OCI-LY7 (cell line): ENCODE measurements around the gene SORBS2. TPM values are rescaled to one million over a fixed set of nuclear protein-coding genes. Genes with fewer than 3 reads are reported as not detected.

ENCODE experiments used
- BruUV-seq: library from RNA; stranded (reverse); fragments of 400-500 nt; replicated peaks from 2 replicates; lab custom pipeline; 2021; lab: Mats Ljungman, UMichigan
- CTCF ChIA-PET: fragments of 300-600 bp; sonication (Branson Sonifier 250); formaldehyde crosslinking; loops from one replicate; lab custom pipeline; 2022; ENCODE audit warnings: antibody characterized with exemption; ENCODE audit not compliant: unreplicated experiment; lab: Charles Lee
- POLR2A ChIA-PET: fragments of 300-600 bp; sonication (Branson Sonifier 250); formaldehyde crosslinking; loops from one replicate; lab custom pipeline; 2022; ENCODE audit warnings: antibody characterized with exemption; lab: Charles Lee
- DNase-seq: peaks from one replicate; pipeline ENCODE4 v3.0.0-alpha.2; 2015; ENCODE audit warnings: low spot score
- H2AFZ ChIP-seq: fragments of 200-600 bp; sonication (generic), shearing (Covaris generic); 2 replicates; pipeline ENCODE4 v1.6.1; 2014; ENCODE audit warnings: mild to moderate bottlenecking, antibody characterized with exemption, low read length, moderate library complexity
- H3K27ac ChIP-seq: fragments of 200-600 bp; sonication (generic); 2 replicates; pipeline ENCODE4 v1.5.1; 2014; ENCODE audit warnings: mixed run types, low read depth, mild to moderate bottlenecking, moderate library complexity, low read length, inconsistent platforms; ENCODE audit not compliant: poor library complexity, severe bottlenecking
- H3K36me3 ChIP-seq: fragments of 200-600 bp; sonication (generic); 2 replicates; pipeline ENCODE4 v1.6.1; 2014; ENCODE audit warnings: mild to moderate bottlenecking, antibody characterized with exemption, low read length, moderate library complexity, mixed read lengths; ENCODE audit not compliant: insufficient read depth
- H3K4me1 ChIP-seq: fragments of 200-600 bp; sonication (generic); 2 replicates; pipeline ENCODE4 v1.5.1; 2014; ENCODE audit warnings: mild to moderate bottlenecking, low read length; ENCODE audit not compliant: insufficient read depth, poor library complexity, severe bottlenecking
- H3K4me2 ChIP-seq: fragments of 200-600 bp; sonication (generic); 2 replicates; pipeline ENCODE4 v1.6.1; 2014; ENCODE audit warnings: mild to moderate bottlenecking, low read length
- H3K4me3 ChIP-seq: fragments of 200-600 bp; sonication (generic); 2 replicates; pipeline ENCODE4 v1.5.1; 2014; ENCODE audit warnings: mild to moderate bottlenecking, low read depth, low read length; ENCODE audit not compliant: poor library complexity, severe bottlenecking
- H3K79me2 ChIP-seq: fragments of 200-600 bp; sonication (generic); 2 replicates; pipeline ENCODE4 v1.6.1; 2016; ENCODE audit warnings: low read depth, mild to moderate bottlenecking, low read length, moderate library complexity, mixed read lengths; ENCODE audit not compliant: insufficient read depth
- H3K9me2 ChIP-seq: fragments of 200-600 bp; sonication (generic); 2 replicates; pipeline ENCODE4 v1.6.1; 2016; ENCODE audit warnings: mild to moderate bottlenecking, low read length, mixed read lengths; ENCODE audit not compliant: insufficient read depth
- H3K9me3 ChIP-seq: fragments of 200-600 bp; sonication (generic); 2 replicates; pipeline ENCODE4 v1.6.1; 2014; ENCODE audit warnings: mild to moderate bottlenecking, mixed run types, low read length, mixed read lengths
- H4K20me1 ChIP-seq: fragments of 200-600 bp; sonication (generic); 2 replicates; pipeline ENCODE4 v1.6.1; 2014; ENCODE audit warnings: mild to moderate bottlenecking, antibody characterized with exemption, low read length, moderate library complexity, mixed read lengths; ENCODE audit not compliant: insufficient read depth
- EZH2phosphoT487 ChIP-seq: fragments of 200-600 bp; sonication (generic); IDR thresholded peaks from 2 replicates; pipeline ENCODE4 v1.6.1; 2018; ENCODE audit warnings: low read depth, borderline replicate concordance, mild to moderate bottlenecking, mixed run types, antibody characterized with exemption, low read length, moderate library complexity, mixed read lengths
- intact Hi-C: fragments of 100-400 bp; cut with micrococcal nuclease; formaldehyde crosslinking; loops from one replicate; pipeline ENCODE4 v1.10.0; 2022; ENCODE audit not compliant: unreplicated experiment
- total RNA-seq, 2 experiments: library from RNA; depleted of rRNA in 1 of 2; stranded (reverse); fragments of >200 nt in 1 of 2; shearing (Covaris generic) in 1 of 2; gene quantifications; 2 replicates each; pipeline ENCODE4 v1.2.3, GENCODE V29; 2014 to 2022
- TF ChIP-seq, protein P1 (sequence below): fragments of 200-600 bp; sonication (generic); conservative IDR thresholded peaks from 2 replicates; pipeline ENCODE4 v1.5.1; 2014; ENCODE audit warnings: mild to moderate bottlenecking, antibody characterized with exemption, low read length, moderate library complexity, mixed read lengths

SORBS2 gene
- total RNA-seq, 2 experiments from 2014 or later, result 33.2 to 43.5 TPM

- intact Hi-C loops, result no loop called here
- Histone ChIP-seq H3K9me2 (no peaks in the 10 kb centered on the region), H3K4me3 (no peak overlapping the region), H3K36me3 (no peaks in the 10 kb centered on the region), H3K9me3 (no peaks in the 10 kb centered on the region), H3K79me2 (no peaks in the 10 kb centered on the region), H2AFZ (no peak overlapping the region), H4K20me1 (no peaks in the 10 kb centered on the region), H3K4me2 (no peak overlapping the region), H3K27ac (no peak overlapping the region), H3K4me1 (peaks cover 8% of the 10 kb centered on the region)
- DNase-seq, result no peak
- TF ChIP-seq EZH2phosphoT487, result no peak
- TF ChIP-seq, protein P1, sequence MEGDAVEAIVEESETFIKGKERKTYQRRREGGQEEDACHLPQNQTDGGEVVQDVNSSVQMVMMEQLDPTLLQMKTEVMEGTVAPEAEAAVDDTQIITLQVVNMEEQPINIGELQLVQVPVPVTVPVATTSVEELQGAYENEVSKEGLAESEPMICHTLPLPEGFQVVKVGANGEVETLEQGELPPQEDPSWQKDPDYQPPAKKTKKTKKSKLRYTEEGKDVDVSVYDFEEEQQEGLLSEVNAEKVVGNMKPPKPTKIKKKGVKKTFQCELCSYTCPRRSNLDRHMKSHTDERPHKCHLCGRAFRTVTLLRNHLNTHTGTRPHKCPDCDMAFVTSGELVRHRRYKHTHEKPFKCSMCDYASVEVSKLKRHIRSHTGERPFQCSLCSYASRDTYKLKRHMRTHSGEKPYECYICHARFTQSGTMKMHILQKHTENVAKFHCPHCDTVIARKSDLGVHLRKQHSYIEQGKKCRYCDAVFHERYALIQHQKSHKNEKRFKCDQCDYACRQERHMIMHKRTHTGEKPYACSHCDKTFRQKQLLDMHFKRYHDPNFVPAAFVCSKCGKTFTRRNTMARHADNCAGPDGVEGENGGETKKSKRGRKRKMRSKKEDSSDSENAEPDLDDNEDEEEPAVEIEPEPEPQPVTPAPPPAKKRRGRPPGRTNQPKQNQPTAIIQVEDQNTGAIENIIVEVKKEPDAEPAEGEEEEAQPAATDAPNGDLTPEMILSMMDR, result no peak
- BruUV-seq, result no TSS peak
- ChIA-PET CTCF (no interaction called here), POLR2A (interaction anchor here (1.1 kb wide), 1 partner anchor 11 kb away, joined by 3 read pairs; no protein-coding TSS in a partner anchor)
Observed at GRCh38 chr4:185820146-185821028, 8.4 kb upstream of the SORBS2 start.

DNA sequence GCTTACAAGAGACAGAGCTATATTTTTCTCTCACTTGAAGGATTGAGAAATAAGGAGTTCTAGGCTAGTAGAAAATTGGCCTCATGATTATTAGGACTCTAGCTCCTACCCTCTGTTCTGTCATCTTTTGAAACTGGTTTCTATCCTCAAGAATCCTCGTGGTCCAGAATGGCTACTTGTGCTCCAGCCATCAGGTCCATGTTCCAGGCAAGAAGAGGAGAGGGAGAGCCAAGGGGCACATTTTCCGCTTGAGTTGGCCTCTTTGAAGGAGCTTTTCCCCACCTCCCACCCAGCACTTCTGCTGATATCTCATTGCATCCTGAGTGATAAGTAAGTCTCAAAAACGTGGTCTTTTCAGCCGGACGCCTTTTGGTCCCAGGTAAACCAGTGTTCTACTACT, 7.2 kb upstream of the SORBS2 start:
- Histone ChIP-seq H4K20me1 (no peaks in the 10 kb centered on the region), H3K27ac (no peak overlapping the region), H2AFZ (no peak overlapping the region), H3K9me3 (no peaks in the 10 kb centered on the region), H3K4me3 (no peak overlapping the region), H3K36me3 (no peaks in the 10 kb centered on the region), H3K9me2 (no peaks in the 10 kb centered on the region), H3K4me1 (peaks cover 8% of the 10 kb centered on the region), H3K79me2 (no peaks in the 10 kb centered on the region), H3K4me2 (no peak overlapping the region)
- no peak for DNase-seq
- ChIA-PET CTCF (no interaction called here), POLR2A (interaction anchor here (0.5 to 1.1 kb wide), 2 partner anchors 9 to 23 kb away, joined by 3 to 7 read pairs; no protein-coding TSS in a partner anchor)
- no peak for TF ChIP-seq EZH2phosphoT487
- TF ChIP-seq, protein P1, result no peak
- no TSS peak for BruUV-seq
- intact Hi-C loops, result no loop called here

- TF ChIP-seq, protein P1, result no peak
- TF ChIP-seq EZH2phosphoT487, result no peak
- intact Hi-C loops, result no loop called here
- peaks cover 26% of the 10 kb centered on the region for H3K4me1 ChIP-seq
- no peaks in the 10 kb centered on the region for H3K9me2 ChIP-seq
- H3K4me2 ChIP-seq, result no peak overlapping the region
- H3K79me2 ChIP-seq, result no peaks in the 10 kb centered on the region
- H3K4me3 ChIP-seq, result no peak overlapping the region
- BruUV-seq, result no TSS peak
- no peak overlapping the region for H3K27ac ChIP-seq
- no peaks in the 10 kb centered on the region for H3K36me3 ChIP-seq
- no peaks in the 10 kb centered on the region for H4K20me1 ChIP-seq
- POLR2A ChIA-PET, result interaction anchor here (0.7 to 1.0 kb wide), 2 partner anchors 12 to 16 kb away, joined by 3 read pairs; no protein-coding TSS in a partner anchor
- 0 out of 2 replicates have a peak overlapping the region, but pooled peaks have one; percentile 46 for H2AFZ ChIP-seq
- no peaks in the 10 kb centered on the region for H3K9me3 ChIP-seq
- CTCF ChIA-PET, result no interaction called here
- no peak for DNase-seq
Observed at GRCh38 chr4:185817403-185817818, 5.4 kb upstream of the SORBS2 start.
